CD4-positive, alpha-beta T cell treated with Interleukin-17A for 1 hour (primary cell): ENCODE results near the gene INPP5E.

Source experiments
- DNase-seq: peaks from one replicate; pipeline ENCODE4 v3.0.0-alpha.2; 2020

INPP5E gene

GRCh38 chr9:136472640-136473353 is 33.2 kb upstream of the INPP5E start:
- DNase-seq: no peak

- no peak for DNase-seq
These were observed 32.3 kb upstream of the INPP5E start for GRCh38 chr9:136471802-136472487.

- no peak for DNase-seq
These were observed 31.3 kb upstream of the INPP5E start for GRCh38 chr9:136470792-136471469.

GRCh38 chr9:136470356-136470755 is 30.7 kb upstream of the INPP5E start:
- no peak for DNase-seq

DNA sequence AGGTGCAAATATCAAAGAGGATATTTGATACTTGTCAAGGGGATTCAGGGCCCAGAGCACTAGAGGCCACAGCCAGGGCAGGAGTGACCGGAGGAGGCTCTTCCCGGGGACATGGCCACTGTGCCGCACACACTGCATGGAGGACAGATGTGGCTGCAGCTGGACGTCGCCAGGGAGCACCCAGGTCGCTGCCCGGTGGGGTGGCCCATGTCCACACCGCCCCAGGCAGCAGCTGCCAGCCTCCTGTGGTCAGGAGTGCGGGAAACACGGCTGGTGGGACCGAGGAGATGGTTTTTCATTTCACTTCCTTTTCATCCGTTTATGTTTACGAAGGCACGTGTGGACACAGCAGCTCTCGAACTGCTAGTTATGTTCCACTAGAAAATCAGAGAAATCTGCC is 28.1 kb upstream of the INPP5E start:
- no peak for DNase-seq

DNA sequence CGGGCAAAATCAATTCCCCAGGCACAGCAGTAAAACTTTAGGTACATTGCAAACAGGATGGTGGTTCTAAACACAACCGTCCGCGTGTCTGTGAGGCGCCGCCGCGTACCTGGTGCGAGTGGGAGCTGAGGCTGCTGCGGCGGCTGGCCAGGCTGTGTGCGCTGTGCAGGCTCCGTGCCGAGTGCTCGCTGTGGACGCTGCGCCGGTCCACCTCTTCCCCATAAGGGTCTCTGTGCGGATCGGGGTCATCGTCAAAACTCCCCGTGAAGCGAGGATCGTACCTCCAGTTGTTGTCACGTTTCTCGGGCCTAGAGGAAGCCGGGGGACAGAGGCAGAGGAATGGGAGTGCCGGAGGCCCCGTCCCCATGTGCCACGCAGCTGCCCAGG is 26.5 kb upstream of the INPP5E start:
- DNase-seq: no peak

- no peak for DNase-seq
These were observed 26.0 kb upstream of the INPP5E start for GRCh38 chr9:136465500-136466154.

DNA sequence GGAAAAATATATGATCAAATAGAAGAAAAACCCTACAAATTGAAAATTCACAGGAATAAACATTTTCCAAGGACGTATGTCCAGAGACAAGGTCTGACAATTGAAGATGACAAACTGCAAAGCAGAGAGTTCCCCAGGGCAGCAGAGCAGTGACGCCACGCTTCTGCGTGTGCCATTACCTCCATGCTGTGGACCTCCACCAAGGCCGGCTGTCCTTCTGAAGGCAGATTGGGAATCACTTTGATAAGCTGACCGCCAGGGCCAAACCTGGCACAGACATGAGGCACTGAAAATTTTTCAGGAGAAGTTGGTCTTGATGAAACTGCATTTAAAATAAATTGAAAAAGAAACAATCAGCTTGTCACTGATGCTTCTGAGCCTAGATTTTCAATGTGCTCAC is 24.6 kb upstream of the INPP5E start:
- DNase-seq: no peak

DNA sequence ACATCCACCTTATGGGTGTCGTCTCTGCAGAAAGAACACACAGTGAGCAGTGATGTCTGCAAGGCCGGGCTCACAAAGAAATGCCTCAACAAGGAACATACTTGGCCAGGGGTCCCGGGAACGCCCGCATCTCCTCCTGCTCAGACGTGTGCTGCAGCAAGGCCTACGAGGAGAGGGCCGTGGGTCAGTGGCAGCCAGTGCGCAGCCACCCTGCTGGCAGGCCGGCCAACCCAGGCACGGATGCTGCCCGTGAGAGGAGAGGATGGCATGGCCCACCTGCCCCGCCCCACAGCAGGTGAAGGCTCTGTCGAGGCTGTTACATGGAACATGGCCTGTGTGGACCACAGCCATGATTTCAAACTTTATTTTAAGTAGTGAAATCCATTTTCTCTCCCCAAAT is 23.9 kb upstream of the INPP5E start:
- DNase-seq: no peak

- DNase-seq: no peak
These were observed 23.0 kb upstream of the INPP5E start for GRCh38 chr9:136462664-136463063.

DNA sequence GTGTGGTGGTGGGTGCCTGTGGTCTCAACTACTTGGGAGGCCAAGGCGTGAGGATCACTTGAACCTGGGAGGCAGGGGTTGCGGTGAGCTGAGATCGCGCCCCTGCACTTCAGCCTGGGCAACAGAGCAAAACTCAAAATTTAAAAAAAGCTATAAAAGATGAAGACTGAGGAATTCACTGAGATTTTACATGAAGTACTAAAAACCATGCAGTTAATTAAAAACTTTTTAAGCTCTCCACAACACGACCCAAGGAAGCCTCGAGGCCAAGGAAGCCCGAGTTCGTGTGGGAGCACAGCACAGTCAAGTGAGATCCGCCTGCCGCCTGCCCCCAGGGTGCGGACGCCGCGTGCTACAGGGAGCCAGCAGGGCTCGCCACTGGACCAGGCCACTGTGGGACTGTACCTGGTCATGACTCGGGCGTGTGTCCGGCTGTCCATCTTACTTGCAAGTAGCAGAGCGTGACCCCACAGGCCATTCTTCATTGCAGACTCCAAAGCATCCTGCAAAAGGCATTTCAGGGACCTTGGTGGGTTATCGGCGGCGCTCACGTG is 21.2 kb upstream of the INPP5E start:
- DNase-seq: no peak

DNA sequence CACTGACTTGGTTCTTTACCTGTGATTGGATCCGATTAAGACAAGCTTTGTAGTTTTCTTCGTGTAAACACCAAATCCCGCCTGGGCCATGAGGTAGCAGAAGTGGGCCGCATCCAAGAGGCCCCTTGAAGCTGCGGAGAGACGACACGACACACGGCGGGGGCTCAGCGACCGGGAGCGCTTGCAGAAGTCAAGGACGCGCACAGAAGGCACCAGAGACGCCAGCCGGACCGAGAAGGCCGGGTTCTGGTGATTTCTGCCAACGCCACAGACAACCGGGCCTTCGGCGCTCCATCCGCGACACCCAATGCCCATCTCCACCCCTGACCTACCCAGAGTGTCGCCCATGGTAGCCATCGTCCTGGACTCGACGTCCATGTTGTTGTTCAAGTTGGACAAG is 19.8 kb upstream of the INPP5E start:
- no peak for DNase-seq

- no peak for DNase-seq
These were observed 17.7 kb upstream of the INPP5E start for GRCh38 chr9:136457326-136457725.

DNA sequence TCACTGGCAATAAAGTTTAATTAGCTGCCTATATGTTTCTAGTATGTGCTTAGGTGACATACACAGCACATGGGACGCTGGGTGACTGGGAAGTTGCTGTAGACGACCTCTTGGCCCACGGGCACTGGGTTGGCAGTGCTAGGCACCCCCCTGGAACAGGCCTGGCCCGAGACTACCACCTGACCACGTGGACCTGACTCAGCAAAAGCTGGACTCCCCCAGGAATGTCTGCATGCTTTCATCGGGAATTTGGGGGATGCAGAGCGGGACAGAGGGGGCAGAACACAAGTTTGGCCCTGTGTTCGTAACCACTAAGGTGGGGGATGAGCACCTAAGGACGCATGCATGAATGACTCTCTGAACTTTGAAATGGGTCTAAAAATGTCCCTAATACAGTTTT is 16.6 kb upstream of the INPP5E start:
- DNase-seq: no peak

DNA sequence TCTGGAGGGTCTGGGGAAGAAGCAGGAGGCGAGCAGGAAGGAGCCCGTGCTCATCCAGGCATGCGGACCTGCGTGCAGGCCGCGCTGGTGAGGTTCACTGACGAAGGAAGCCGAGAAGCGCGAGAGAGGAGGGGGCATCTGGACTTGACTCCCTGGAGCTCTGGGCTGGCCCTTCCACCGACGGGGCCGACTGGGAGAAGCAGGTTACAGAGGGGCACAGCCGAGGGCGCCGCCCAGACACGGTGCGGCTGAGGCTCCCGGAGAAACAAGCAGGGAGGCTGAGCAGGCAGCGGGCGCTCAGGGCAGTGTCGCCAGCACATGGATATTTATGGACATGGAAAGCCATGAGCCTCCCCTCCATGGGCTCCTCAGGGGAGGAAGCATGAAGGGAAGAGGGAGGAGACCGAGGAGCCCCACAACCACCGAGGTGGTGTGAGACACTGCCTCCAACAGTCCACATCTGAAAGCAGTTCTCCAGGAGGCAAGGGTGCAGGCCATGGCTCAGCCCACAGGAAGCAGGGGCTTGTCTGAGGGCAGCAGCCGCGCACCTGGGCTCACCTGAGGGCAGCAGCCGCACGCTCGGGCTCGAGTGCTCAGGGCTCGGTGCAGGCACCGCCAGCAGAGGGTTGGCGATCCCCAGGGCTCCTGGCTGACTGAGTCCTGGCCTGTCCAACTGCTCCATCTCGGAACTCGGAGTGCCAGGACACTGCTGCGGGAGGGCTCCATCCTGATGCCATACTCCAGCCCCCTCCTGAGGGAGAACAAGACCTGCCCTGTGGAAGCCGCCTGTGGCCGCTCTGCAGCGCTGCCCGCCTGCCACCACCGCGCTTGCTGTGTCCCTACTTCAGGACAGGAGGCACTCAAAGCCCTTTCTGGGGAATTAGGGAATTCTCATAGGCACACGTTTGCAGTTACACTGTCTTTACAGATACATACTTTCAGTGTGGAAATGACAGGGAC is 15.7 kb upstream of the INPP5E start:
- no peak for DNase-seq

DNA sequence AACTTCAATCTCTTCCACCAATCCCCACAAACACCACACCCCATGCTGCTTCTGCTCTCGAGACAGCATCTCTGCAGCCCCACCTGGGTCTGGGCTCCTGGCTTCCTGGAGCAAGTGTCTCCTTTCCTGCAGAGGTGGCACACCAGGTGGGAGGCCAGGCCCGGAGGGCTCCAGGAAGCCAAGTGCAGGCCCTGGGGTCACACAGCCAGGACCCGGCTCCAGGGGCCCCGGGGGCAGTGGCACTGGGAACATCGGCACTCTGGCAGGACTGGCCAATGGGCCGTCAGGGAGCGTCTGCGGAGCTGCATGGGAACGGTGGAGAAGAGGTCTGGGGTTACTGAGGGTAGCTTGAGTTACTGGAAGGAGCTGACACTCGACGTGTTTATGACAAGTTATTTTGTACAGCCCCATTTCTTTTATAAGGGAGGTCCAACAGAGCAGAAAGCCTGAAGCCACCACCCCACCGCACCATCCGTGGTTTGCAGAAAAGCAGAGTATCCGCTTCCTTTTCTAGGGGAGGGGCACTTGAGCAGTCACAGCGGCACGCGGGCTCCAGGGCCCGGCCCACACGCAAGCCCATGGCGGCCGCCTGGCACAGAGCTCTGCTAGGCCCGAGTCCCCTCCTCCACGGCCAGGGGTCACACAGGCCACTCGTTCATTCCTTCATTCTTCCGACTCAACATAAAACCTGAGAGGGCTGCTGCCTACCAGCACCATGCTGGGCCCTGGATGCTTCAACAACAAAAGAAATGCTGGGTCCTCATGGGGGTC is 14.6 kb upstream of the INPP5E start:
- no peak for DNase-seq

DNA sequence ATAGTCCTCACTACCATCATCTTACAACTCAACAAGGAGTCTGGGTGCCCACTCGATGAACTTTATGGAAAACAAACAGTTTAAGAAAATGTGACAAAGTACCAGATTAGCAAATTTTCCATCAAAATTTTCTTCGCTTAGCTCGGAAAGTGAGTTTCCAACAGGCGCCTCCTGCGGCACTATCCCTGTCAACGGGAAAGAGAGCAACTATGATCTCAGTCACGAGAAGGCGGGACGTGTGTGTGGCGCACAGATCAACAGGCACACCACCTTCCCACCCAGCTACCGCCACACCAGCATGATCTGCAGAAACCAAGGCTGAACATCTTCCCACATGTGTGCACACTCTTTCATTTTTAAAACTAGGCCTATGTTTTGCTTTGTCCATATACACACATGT is 13.7 kb upstream of the INPP5E start:
- DNase-seq: no peak

DNA sequence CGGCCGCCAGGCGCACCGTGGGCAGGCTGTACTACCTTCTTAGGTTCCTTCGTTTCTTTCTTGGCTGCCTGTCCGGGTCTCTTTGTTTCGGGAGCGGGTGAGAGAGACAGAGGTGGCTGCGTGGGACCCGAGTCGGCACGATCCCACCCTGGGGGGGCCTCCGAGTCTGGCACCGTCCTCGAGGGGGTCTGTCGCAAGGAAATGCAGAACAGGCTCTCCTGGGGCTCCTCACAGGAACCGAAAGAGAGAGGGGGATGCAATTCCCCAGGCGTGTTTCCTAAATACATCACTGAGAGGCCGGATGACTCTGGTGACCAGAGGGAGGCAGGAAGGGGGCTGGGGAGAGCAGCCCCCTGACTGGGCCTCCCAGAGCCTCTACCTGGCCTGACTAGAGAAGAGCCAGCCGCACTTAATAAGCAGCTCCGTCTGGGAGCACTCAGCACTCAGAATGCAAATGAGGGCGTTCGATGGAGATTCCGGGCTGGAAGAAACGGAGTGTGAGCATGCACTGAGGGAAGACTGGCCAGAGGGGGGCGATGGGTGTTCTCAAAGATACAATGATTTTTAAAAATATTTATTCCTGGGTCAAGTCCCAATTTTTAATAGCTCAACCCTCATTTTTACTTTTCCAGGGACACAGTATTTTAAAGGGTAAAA is 11.7 kb upstream of the INPP5E start:
- DNase-seq: no peak

DNA sequence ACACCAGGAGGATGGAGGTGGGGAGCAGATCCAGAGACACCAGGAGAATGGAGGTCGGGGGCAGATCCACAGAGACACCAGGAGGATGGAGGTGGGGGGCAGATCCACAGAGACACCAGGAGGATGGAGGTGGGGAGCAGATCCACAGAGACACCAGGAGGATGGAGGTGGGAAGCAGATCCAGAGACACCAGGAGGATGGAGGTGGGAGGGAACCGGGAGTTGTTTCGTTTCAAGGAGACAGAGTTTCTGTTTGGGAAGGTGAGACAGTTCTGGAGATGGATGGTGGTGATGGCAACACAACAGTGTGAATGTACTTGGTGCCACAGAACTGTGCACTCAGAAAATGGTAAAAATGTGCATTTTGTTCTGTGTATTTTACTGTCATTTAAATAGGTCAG is 9.0 kb upstream of the INPP5E start:
- DNase-seq: no peak

- no peak for DNase-seq
These were observed 7.6 kb upstream of the INPP5E start for GRCh38 chr9:136447173-136447778.
